Hippocampal formation (tissue), 2 donors: ENCODE measurements around the gene IQCH.
A peak's percentile ranks its signal among the peaks of the same experiment; 100 is the strongest.

ENCODE experiments used
- DNase-seq, 2 donors: peaks; one replicate each; lab custom pipeline; 2025; lab: John Stamatoyannopoulos, UW

IQCH gene

DNA sequence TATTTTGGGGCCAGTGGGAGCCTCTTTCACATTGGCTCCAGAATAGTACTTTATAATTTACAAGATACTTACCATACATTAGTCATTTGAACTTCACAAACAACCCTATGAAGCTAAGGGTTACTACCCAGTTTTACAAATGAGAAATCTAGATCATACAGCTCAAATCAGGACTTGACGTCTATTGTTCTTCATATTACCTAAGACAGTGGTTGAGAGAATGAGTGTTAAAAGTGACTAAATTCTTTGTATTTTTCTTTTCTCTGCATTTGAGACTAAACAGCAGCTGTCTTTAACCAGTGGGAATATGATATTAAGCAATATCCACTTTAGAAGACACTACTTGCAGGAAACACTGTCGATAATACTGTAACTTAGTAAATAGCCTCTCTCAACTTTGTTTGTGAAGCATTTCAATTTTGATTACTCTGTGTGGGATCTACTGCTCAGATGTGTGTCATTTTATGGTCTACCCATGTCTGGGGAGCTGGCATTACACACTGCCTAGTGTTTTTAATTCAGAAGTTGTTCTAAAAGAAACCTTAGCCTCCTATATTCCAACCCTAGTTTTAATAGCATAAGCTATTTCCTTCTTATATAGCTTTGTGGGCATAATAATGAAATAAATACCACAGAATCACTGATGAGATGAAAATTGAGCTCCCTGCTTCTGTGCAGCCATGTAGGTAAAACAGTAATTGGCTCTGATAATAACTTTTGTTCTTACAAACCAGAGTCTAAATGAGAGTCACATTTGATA, 45.9 kb downstream of the IQCH start:
- DNase-seq = no peak

DNA sequence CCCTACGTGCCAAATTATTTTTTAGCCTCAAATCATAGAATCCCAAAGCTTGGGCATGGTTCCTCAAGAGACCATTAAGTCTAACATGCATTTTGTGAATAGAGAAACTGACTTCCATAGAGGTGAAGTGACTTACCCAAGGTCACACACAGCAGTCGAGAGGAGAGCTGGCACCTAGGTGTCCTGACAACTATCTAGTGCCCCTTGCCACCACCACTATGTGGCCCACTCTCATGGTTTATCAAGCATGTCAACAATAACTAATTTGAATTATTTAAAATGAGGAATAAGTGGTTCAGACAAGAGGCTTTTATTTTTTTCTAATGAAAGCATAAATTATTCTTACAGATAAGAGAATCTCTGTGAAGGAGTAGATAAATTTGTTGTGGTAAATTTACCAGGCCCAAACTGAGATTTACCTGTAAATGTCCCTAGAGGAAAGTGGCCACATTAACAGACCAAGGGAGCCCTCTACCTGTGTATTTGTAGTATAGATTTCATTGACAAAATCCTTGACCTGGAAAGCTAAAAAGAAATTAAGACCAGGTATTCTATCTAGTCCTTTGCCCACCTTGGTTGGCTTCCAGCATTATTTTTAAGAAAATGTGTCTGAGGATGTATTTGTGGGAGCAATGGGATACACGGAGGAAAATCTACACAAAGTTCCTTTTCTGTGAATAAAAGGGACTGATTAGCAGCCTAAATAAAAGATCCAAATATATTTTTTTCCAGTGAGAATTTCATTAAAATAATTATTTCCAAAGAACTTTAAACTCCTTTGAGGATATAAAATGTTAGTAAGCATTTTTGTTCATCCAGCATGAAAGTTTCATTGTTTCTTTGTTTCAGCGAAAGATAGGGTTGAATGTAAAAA, 49.1 kb downstream of the IQCH start:
- peak in 1 of 2 donors; percentile 0 for DNase-seq

DNA sequence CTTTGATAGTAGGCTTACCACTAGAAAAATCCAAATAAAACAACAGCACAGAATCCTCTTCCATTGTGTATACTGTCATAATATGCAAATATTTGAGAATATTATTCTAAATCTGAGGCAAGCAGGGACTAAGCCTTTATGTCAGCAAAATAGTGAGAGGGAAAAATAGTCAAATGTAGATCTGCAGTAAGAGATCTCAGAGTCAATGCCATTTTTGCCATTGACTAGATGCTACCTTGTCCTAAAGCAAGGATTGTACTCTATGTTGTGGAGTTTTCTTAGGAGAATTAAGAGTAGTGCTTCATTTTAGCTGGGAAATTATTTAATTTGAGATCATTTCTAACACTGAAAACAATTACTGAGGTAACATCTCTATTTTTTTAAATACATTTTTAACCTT, 50.2 kb downstream of the IQCH start:
- DNase-seq = no peak

DNA sequence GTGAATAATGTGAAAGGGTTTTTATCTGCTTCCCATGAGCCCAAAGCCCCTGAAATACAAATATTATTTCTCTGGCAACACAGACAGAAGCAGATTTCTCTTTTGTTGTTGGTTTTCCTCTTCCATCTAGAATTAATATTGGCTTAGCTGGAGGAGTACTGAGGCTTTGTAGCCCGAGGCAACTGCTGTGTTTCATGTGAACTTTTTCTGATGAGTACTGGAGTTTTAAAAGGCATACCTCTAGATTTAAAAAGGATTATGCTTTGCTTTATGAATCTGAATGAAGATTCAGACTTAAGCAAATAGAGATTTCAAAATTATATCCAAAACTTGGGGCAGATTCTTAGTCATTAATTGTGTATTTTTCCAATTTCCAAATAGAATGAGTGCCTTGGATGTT, 50.9 kb downstream of the IQCH start:
- DNase-seq = no peak

DNA sequence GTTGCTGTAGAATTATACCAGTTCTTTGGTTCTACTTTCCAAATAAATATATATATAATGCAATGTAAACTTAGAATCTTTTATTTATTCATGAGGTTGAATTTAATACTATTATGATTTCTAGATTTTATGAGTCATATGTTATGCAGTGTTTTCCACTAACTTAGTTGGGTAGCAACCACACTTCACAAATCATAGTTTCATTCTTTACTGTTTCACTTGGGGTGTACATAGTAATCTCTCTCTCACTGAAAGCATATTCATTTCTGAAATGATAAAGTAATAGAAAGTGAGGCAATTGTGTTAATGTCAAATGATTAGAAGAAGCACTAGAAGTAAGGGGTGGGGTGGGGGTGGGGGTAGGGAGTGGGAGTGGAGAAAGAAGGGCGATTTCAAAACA, 52.6 kb downstream of the IQCH start:
- DNase-seq = no peak

DNA sequence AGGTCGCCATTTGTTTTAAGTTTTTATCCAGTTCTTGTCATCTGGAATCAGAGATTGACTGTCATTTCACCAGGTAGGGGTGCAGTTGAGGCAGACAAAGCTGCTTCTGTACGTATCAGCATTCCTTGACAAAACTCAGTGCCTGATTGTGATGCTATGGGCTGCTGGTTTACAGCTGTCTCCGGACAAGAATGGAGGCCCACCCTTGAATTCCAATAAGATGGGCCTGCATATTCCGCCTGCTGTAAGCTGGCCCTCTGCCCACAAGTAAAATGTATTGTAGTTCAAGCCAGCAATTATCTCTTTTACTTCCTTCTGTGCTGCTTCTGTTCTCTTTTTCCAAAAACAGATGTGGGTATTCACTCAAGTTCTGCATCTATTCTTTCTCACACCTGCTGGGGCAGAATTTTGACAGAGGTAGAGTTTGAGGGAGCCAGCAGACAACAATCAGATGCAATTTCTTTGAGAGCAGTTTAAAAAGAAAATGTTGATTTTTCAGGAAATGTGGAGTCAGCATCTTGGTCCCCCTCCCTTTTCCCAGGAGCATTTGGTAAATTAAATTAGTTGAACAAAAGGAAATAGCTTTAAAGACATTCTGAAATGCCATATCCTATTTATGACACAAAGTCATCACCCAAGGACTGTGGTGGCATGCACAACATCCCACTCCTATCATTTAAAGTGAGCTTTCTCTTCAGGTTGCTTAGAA, 53.5 kb downstream of the IQCH start:
- DNase-seq = no peak

DNA sequence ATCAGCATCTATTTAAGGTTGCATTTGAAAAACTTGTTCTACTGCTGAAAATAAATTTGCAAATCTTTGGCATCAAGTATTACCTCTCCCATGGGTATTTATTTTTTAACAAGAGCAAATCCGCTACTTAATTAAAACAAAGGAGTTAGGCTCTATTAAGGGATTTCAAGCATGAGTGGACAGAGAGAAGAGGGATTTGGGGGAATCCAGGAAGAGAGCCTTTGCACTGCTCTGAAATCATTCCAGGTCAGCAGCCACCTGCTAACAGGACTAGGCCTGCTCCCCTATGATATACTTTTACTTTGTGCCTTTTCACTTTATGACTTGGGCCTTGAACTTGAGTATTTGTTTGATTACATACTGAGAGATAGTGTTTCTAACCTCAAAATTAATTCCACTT, 57.1 kb downstream of the IQCH start:
- DNase-seq = no peak

DNA sequence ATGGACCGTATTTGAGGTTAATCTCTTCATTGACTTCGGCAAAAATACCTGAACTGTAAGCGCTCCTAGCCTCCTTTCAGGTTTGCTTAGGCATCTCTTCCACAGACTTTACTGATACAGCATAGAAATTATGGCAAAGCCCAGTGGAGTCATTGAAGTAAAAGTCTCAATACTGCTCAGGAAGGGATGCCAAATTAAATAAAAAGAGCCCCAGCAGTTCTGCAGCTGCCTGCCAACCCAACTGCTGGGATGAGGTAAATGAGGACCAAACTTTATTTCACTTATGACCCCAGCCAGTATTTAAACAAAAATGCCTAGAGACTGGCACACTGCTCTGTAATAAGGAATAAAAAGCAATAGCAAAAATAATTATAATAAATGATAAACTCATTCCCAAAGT, 65.4 kb downstream of the IQCH start:
- no peak for DNase-seq

DNA sequence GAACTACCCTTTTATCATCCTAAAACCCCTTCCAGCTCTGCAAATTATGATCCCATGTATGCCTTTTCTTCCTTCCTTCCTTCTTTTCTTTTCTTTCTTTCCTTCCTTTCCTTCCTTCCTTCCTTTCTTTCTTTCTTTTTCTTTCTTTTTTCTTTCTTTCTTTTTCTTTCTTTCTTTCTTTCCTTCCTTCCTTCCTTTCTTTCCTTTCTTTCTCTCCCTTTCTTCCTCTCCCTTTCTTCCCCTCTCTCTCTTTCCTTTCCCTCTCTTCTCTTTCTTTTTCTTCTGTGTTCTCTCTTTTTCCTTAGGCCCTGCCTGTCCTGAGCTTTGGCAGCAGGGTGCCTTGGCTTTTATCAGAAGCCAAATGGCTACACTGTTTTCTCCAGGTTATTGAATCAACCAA, 66.8 kb downstream of the IQCH start:
- DNase-seq = no peak

DNA sequence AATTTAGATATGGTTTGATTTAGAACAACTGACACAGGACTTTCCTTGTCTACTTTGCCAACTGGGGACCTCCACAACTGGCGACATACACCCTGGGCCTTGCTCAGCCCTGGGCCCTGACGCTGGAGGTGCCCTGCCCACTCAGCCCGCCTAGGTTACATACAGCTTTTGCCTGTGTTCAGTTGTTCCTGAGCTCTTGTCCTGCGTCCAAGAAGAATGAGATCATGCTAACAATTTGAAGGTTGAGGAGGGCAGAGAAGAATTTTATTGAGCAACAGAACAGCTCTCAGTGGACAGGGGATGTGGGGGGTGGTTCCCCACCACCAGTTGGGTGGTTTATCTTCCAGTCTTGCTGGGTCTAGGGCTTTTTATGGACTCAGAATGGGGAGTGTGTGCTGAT, 67.9 kb downstream of the IQCH start:
- DNase-seq = no peak

DNA sequence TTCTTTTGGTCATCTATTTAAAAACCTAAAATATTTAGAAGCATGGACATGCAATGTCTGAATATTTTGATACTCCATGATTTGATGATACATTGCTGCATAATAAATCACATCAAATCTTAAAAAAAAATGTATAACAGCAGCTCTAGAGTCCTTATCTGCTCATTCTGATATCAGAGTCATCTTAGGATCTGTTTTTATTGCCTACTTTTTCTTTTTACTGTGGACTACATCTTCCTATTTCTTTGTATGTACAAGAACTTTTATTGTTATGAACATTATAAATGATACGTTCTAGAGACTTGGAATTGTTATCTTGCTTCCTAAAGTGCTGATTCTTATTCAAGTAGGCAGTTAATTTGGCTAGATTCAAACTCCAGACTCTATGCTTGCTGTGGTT, 72.7 kb downstream of the IQCH start:
- DNase-seq = no peak

DNA sequence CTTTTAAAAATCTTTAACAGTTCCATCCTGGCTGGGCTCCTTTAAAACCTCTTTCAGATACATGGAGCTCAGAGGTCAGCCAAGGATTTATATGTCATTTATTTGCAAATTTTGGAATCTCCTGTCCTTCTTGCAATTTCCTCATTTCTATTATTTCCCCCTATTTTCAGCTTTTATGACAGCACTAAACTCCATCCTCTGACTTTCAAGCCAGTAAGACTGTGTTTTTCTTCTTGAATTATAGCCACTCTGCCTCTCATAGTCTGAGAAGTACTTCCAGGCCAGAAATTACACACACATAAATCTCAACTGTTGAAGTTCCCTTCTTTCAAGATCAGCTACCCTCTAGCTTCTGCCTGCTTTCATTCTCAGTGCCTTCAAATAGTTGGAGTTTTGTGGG, 73.2 kb downstream of the IQCH start:
- DNase-seq = no peak

DNA sequence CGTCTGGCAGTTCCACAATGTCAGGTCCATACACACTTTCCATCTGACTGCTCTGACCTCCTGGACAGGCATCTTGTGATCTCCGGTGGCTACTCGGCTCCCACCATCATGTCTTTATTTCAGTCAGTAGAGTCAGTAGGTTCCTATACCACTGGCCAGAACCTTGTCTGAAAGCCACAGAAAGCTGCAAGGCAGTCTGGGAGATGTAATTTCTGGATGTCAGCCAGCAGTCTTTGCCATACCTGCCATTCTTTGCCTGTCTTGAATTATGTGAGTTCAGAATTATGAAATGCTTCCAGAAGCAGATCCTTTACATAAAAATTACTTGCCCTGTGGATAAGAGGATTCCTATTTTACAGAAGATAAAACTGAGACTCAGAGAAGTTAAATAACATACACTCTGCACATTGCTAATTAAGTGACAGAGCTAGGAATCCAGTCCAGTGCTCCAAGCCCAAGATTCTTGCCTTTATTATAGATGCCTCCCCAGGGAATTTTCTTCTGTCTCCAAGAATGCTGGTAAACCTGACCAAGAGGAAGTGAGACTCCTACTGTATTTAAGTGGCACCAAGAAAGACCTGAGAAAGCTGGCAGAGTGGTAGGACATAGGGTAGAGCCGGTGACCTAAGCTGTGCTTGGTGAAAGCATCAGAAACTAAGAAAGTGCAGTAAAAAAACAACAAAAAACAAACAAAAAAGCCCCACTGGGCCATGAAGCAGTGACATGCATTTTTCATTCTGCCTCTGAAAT, 75.6 kb downstream of the IQCH start:
- DNase-seq = no peak

DNA sequence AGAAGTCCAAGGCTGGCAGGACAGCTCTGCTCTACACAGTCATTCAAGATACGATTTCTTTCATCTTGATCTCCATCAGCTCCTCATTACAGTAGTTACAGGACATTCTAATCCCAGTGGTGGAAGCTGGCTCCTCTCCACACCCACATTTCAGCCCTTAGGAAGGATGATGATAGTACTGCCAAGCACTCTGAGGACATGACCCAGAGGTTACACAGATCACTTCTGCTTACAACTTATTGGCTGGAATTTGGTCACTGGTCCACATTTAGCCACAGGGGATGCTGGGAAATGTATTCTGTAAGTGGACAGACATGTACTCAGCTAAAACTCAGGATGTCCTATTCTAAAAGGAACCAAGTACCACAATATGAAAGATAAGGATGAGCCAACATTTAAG, 77.1 kb downstream of the IQCH start:
- no peak for DNase-seq

DNA sequence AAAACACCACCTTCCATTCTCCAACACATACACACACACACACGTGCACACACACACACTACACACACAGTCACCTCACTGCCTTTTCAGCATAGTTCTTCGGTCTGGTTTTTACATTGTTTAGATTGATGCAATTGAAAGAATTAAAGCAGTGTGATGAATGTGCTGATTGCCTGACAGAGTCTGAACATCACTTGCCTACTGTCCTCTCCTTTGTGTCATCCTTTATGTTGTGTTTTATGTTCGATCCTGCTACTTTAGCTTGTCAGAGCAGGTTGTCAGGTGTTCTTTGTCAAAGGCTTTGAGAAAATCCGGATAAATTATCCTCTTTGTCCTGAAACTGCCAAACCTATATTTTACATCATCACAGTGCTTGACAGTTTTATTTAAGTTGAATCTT, 80.4 kb downstream of the IQCH start:
- DNase-seq = no peak

DNA sequence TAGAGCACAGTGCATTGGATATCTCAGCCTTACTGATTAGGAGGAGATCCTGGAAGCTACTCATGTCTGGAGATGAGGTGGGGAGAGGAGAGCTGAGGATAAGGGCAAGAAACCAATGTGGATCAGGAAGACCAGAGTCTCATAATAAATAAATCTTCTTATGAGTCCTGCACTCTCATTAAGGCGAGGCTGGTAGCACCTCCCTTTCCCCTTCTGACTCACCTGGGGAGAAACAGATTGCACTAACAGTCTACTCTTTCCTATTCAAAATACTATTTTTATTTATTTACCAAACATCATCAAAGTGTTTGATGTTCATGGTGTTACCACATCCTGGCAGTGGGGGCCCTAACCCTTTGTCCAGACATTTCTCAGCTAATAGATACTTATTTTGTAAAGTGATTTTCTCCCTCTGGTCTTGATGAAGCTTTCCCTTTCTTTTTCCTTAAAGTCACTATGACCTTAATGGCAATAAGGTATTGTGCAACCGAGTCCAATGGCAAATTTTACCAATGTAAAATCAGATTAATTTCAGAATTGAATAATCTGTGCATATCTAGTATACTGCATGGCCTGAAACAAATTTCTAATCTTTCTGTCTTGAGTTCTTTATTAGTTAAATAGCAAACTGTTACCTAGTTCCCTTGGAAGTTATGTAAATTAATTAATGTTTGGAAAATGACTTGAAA, 81.1 kb downstream of the IQCH start:
- no peak for DNase-seq

DNA sequence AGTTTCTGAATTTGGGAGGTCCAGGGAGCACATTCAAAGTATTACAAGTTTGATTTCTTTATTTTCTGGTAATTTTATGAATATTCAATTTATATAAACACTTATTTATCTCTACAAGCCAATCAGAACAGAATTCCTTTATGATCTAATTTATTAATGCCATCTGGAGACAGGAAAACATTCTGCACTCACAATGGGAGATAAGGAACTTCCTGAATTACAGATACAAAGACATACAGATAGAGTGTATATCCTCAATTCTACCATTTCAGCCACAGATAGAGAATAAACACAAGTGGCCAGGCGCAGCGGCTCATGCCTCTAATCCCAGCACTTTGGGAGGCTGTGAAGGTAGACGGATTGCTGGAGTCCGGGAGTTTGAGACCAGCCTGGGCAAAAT, 86.0 kb downstream of the IQCH start:
- DNase-seq = no peak

DNA sequence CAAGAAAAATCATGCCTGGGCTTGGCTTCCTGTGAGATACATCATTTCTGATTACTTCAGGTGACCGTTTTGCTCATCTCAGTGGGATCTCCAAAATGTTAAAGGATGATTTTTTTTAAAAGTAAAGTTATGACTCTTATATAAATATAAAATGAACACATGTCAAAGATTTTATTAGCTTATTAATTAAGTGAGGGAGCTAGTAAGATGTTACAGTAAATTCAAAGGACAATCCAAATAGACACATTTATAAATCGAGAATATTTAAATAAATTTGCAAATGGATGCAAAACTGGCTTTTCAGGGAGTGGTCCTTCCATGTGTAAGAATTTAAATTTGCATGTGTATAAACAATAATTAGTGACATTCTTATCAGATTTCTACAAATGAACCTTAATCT, 87.0 kb downstream of the IQCH start:
- DNase-seq = no peak

DNA sequence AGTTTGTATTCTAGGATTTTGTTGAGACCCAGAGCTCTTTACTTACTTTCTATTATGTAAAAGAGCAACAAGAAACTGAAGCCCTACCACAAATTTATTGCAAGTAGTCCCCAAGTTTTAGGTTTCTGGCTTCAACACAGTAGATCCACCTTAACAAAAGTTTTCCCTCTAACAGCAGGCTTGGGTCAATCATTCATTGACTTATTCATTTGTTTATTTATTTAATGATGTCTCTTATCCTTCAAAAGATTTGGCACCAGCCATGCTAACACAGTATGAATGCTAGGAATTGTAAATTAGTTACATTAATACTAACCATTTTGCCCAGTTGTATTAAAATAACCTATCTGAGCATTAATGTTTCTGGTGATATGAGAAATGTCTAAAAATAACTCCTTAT, 88.6 kb downstream of the IQCH start:
- no peak for DNase-seq

DNA sequence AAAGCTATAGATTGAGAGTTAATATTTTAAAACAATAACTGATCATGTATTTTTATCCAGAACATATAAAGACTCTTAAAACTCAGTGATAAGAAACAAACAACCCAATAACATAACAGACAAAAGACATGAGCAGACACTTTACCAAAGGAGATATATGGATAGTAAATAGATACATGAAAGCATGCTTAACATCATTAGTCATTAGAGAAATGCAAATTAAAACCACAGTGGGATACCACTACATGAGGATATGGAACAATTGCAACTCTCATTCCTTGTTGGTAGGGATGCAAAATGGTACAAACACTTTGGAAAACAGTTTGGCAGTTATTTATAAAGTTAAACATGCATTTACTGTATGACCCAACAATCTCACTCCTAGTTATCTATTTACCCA, 95.0 kb downstream of the IQCH start:
- DNase-seq = no peak

DNA sequence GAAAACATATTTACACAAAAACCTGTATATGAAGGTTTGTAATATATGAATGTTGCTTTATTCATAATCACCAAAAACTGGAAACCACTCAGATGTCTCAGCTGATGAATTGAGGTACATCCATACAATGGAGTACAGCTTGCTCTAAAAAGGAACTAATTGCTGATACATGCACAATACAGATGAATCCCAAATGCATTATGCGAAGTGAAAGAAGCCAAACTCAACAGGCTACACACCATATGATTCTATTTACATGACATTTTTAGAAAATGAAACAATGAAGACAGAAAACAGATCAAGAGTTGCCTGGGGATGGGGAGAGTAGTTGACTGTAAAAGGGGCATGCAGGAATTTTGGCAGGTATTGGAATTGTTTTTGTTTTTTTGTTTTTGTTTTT, 95.5 kb downstream of the IQCH start:
- DNase-seq = no peak

DNA sequence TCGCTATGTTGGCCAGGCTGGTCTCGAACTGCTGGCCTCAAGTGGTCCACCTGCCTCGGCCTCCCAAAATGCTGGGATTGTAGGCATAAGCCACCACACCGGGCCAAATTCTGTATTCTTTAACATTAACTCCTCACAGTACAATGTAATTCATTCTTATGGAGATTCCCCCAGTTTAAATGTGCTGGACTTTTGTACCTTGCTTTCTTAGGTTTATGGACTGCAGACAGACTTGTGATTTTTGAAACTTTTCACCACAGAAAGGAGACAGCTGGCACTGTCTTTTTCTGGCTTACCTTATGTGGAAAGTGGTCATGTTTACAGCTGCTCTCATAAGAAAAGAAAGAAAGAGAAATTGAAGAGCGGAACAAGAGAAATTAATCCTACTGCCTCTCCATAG, 103.8 kb downstream of the IQCH start:
- no peak for DNase-seq
